Lower lobe of right lung (tissue), 2 donors: Measurements from ENCODE around the gene CHGA. TPM values are rescaled to one million over a fixed set of nuclear protein-coding genes. Genes with fewer than 3 reads are reported as not detected.

Source experiments
- ATAC-seq, 2 donors: fragments of 200-7000 bp; cut with Tn5 transposase; one replicate each; pipeline ENCODE4 v1.9.1; 2020 to 2022; ENCODE audit warnings: mild to moderate bottlenecking in 2 of 2, moderate library complexity in 2 of 2
- DNase-seq: peaks from one replicate; pipeline ENCODE4 v3.0.0-alpha.2; 2020
- H3K27ac ChIP-seq: fragments of 200-600 bp; one replicate; pipeline ENCODE4 v1.8.0; 2022
- H3K27me3 ChIP-seq: fragments of 200-600 bp; one replicate; pipeline ENCODE4 v1.8.0; 2022; ENCODE audit warnings: low read depth
- H3K36me3 ChIP-seq: fragments of 200-600 bp; one replicate; pipeline ENCODE4 v1.8.0; 2022; ENCODE audit warnings: mild to moderate bottlenecking
- H3K4me1 ChIP-seq: fragments of 200-600 bp; one replicate; pipeline ENCODE4 v1.8.0; 2022
- H3K4me3 ChIP-seq: fragments of 200-600 bp; one replicate; pipeline ENCODE4 v1.8.0; 2022; ENCODE audit warnings: mild to moderate bottlenecking
- H3K9me3 ChIP-seq: fragments of 200-600 bp; one replicate; pipeline ENCODE4 v1.8.0; 2022
- intact Hi-C: fragments of 100-400 bp; cut with DNase I; formaldehyde crosslinking; loops from one replicate; pipeline ENCODE4 v1.11.0; 2022
- total RNA-seq: library from RNA; stranded (reverse); fragmentation: NEBNext Ultra II Directional; extraction: Animal tissue kit (Norgen Biotek cat#: 25700); gene quantifications from one replicate; pipeline ENCODE4 v1.2.1, GENCODE V29; 2021
- TF ChIP-seq, protein P1 (sequence below): fragments of 200-600 bp; IDR thresholded peaks from one replicate; pipeline ENCODE4 v1.8.0; 2022; ENCODE audit warnings: antibody characterized with exemption, mild to moderate bottlenecking
- donor health status: DM: no; HTN: yes; CAD: no; lungs with severe emphysema.

CHGA gene
- total RNA-seq, 1 donor from 2014 or later: 0.71 TPM

DNA sequence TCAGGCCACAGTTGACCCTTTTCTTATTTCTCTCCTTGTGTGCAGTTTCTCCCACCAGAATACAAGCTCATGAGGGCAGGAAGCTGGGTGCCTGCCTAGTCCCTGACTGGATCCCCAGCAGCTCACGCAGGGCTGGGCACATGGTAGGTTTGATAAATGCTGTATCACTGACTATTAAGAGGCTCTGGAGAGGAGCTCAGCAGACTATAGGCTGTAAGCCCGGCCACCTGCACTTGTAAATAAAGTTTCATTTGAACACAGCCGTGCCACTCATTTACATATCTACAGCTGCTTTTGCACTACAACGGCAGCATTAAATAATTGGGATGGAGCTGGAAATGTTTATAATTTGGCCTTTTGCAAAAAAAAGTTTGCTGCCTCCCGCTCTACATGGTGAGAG is 32.0 kb downstream of the CHGA start:
- Histone ChIP-seq H3K4me3 (no peak overlapping the region), H3K9me3 (no peaks in the 10 kb centered on the region), H3K27me3 (no peaks in the 10 kb centered on the region), H3K4me1 (no peaks in the 10 kb centered on the region), H3K36me3 (peaks cover 75% of the 10 kb centered on the region), H3K27ac (no peak overlapping the region)
- ATAC-seq: no peak
- TF ChIP-seq, protein P1, sequence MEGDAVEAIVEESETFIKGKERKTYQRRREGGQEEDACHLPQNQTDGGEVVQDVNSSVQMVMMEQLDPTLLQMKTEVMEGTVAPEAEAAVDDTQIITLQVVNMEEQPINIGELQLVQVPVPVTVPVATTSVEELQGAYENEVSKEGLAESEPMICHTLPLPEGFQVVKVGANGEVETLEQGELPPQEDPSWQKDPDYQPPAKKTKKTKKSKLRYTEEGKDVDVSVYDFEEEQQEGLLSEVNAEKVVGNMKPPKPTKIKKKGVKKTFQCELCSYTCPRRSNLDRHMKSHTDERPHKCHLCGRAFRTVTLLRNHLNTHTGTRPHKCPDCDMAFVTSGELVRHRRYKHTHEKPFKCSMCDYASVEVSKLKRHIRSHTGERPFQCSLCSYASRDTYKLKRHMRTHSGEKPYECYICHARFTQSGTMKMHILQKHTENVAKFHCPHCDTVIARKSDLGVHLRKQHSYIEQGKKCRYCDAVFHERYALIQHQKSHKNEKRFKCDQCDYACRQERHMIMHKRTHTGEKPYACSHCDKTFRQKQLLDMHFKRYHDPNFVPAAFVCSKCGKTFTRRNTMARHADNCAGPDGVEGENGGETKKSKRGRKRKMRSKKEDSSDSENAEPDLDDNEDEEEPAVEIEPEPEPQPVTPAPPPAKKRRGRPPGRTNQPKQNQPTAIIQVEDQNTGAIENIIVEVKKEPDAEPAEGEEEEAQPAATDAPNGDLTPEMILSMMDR: no peak
- intact Hi-C loops: loop anchor here (10.0 kb wide), 1 partner anchor 180 kb away; no protein-coding TSS in a partner anchor
- DNase-seq: no peak

- Histone ChIP-seq H3K27me3 (no peaks in the 10 kb centered on the region), H3K4me3 (no peak overlapping the region), H3K4me1 (no peaks in the 10 kb centered on the region), H3K36me3 (peaks cover 71% of the 10 kb centered on the region), H3K9me3 (no peaks in the 10 kb centered on the region), H3K27ac (no peak overlapping the region)
- TF ChIP-seq, protein P1: no peak
- no peak for DNase-seq
- ATAC-seq: no peak
- intact Hi-C loops: loop anchor here (10.0 kb wide), 1 partner anchor 179 kb away; no protein-coding TSS in a partner anchor
Measured at GRCh38 chr14:92955381-92955780, 32.4 kb downstream of the CHGA start.

DNA sequence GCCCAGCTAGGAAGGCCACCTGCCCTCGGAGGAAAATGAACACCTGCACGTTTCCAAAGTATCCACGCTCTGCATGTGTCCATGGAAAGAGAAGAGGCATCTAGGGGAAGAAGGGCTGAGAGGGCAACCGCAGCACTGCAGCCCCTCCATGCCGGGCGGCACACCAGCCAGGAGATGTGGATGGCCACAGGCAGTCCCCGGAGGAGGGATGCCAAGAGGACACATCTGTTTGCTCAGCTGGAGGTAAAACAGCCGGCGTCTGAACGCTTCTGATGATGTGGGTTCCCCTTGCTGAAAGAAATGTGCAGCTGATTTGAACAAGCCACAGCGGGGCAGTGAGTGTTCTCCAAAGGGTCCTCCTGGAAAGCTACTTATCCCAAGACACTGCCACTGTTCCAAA is 34.0 kb downstream of the CHGA start:
- DNase-seq (no peak), ATAC-seq (no peak)
- Histone ChIP-seq H3K36me3 (peaks cover 74% of the 10 kb centered on the region), H3K27ac (no peak overlapping the region), H3K9me3 (no peaks in the 10 kb centered on the region), H3K27me3 (no peaks in the 10 kb centered on the region), H3K4me1 (no peaks in the 10 kb centered on the region), H3K4me3 (no peak overlapping the region)
- intact Hi-C loops: loop anchor here (10.0 kb wide), 1 partner anchor 178 kb away; no protein-coding TSS in a partner anchor
- TF ChIP-seq, protein P1: no peak

DNA sequence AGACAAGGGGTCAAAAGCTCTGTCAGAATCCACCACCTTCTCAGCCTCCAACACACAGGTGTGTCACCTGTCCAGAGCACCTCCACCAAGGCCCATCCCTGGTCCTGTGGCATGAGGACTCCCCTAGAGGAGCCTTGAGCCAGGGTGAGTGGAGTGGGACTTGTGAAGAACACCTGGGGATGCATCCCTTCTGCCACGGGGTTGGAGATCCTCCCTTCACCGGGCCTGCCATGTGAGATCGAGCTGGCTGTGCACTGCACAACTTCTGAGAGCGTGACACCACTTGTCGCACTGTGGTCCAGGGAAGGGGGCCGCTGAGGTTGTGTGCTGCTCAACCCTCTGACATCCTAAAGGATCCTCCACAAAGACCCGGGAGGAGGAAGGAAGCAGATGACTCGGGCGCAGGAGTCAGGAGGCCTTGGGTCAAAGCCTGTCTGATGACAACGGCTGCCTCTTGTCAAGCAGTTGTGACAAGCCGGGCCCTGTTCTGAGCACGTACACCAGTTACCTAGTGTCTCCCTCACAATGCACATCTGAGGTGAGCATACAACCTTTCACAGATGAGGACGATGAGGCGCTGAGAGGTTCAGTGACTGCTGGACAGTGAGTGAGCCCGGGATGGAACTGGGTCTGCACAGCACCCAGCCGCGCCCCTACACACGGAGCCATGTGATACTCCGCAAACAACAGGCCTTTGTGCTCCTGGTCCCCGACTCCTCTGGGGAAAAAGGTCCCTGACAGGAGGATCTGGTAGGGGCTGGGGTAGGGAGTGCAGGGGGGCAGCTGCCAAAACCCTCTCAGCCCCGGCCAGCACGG is 35.6 kb downstream of the CHGA start:
- ATAC-seq (no peak), DNase-seq (no peak)
- peaks cover 5% of the 10 kb centered on the region for H3K4me1 ChIP-seq
- peaks cover 71% of the 10 kb centered on the region for H3K36me3 ChIP-seq
- no peak overlapping the region for H3K4me3 ChIP-seq
- no peak overlapping the region for H3K27ac ChIP-seq
- intact Hi-C loops: loop anchor here (10.0 kb wide), 1 partner anchor 176 kb away; no protein-coding TSS in a partner anchor
- TF ChIP-seq, protein P1: no peak
- no peaks in the 10 kb centered on the region for H3K9me3 ChIP-seq
- no peaks in the 10 kb centered on the region for H3K27me3 ChIP-seq

- intact Hi-C loops: loop anchor here (10.0 kb wide), 1 partner anchor 176 kb away; no protein-coding TSS in a partner anchor
- peaks cover 65% of the 10 kb centered on the region for H3K36me3 ChIP-seq
- DNase-seq (no peak), ATAC-seq (no peak)
- no peak overlapping the region for H3K27ac ChIP-seq
- TF ChIP-seq, protein P1: no peak
- no peaks in the 10 kb centered on the region for H3K9me3 ChIP-seq
- H3K4me1 ChIP-seq: peaks cover 11% of the 10 kb centered on the region
- no peaks in the 10 kb centered on the region for H3K27me3 ChIP-seq
- H3K4me3 ChIP-seq: no peak overlapping the region
Measured at GRCh38 chr14:92959189-92959531, 36.2 kb downstream of the CHGA start.
